ENCODE results near the gene COL5A1.
"Not testable (repeated sequence)": the region's sequence is repeated elsewhere in the genome, so short reads cannot be mapped to it uniquely, and the experiment has no call there.

COL5A1 gene

GRCh38 chr9:134662143-134662876 is 20.7 kb downstream of the COL5A1 start:
- no peak for TF ChIP-seq CTCF (IDR thresholded peaks at IDR 0.05; ENCODE audit: insufficient read depth, low read depth, low read length, missing control alignments)
- H3K4me3 ChIP-seq (ENCODE audit: low read depth, low read length): no peak overlapping the region
- DNase-seq (ENCODE audit: low read depth): no peak

GRCh38 chr9:134663084-134663483 is 21.5 kb downstream of the COL5A1 start:
- no peak for DNase-seq (ENCODE audit: low read depth)
- no peak overlapping the region for H3K4me3 ChIP-seq (ENCODE audit: low read depth, low read length)
- TF ChIP-seq CTCF (IDR thresholded peaks at IDR 0.05; ENCODE audit: insufficient read depth, low read depth, low read length, missing control alignments): no peak

GRCh38 chr9:134663753-134664415 is 22.3 kb downstream of the COL5A1 start:
- H3K4me3 ChIP-seq (ENCODE audit: low read depth, low read length): no peak overlapping the region
- no peak for TF ChIP-seq CTCF (IDR thresholded peaks at IDR 0.05; ENCODE audit: insufficient read depth, low read depth, low read length, missing control alignments)
- DNase-seq (ENCODE audit: low read depth): no peak

- no peak for TF ChIP-seq CTCF (IDR thresholded peaks at IDR 0.05; ENCODE audit: insufficient read depth, low read depth, low read length, missing control alignments)
- no peak for DNase-seq (ENCODE audit: low read depth)
- no peak overlapping the region for H3K4me3 ChIP-seq (ENCODE audit: low read depth, low read length)
Measured at GRCh38 chr9:134664446-134664845, 22.8 kb downstream of the COL5A1 start.

GRCh38 chr9:134666208-134666607 is 24.6 kb downstream of the COL5A1 start:
- H3K4me3 ChIP-seq (ENCODE audit: low read depth, low read length): no peak overlapping the region
- no peak for TF ChIP-seq CTCF (IDR thresholded peaks at IDR 0.05; ENCODE audit: insufficient read depth, low read depth, low read length, missing control alignments)

GRCh38 chr9:134666831-134667230 is 25.2 kb downstream of the COL5A1 start:
- TF ChIP-seq CTCF (IDR thresholded peaks at IDR 0.05; ENCODE audit: insufficient read depth, low read depth, low read length, missing control alignments): no peak
- DNase-seq (ENCODE audit: low read depth): no peak

More at GRCh38 chr9:134666208-134666607, 24.6 kb downstream of the COL5A1 start:
- no peak for DNase-seq (ENCODE audit: low read depth)

GRCh38 chr9:134668977-134669376 is 27.4 kb downstream of the COL5A1 start:
- not testable (repeated sequence) for H3K4me3 ChIP-seq (ENCODE audit: low read depth, low read length); DNase-seq (ENCODE audit: low read depth)

More at GRCh38 chr9:134666831-134667230, 25.2 kb downstream of the COL5A1 start:
- H3K4me3 ChIP-seq (ENCODE audit: low read depth, low read length): no peak overlapping the region

Data from GM12865 (cell line).